NCI-H2107 (cell line): ENCODE data around the gene RBFOX2.
"Not testable (repeated sequence)": the region's sequence is repeated elsewhere in the genome, so short reads cannot be mapped to it uniquely, and the experiment has no call there.

ENCODE experiments used
- DNase-seq: peaks from one replicate; lab custom pipeline; 2025; lab: John Stamatoyannopoulos, UW

The RBFOX2 gene

DNA sequence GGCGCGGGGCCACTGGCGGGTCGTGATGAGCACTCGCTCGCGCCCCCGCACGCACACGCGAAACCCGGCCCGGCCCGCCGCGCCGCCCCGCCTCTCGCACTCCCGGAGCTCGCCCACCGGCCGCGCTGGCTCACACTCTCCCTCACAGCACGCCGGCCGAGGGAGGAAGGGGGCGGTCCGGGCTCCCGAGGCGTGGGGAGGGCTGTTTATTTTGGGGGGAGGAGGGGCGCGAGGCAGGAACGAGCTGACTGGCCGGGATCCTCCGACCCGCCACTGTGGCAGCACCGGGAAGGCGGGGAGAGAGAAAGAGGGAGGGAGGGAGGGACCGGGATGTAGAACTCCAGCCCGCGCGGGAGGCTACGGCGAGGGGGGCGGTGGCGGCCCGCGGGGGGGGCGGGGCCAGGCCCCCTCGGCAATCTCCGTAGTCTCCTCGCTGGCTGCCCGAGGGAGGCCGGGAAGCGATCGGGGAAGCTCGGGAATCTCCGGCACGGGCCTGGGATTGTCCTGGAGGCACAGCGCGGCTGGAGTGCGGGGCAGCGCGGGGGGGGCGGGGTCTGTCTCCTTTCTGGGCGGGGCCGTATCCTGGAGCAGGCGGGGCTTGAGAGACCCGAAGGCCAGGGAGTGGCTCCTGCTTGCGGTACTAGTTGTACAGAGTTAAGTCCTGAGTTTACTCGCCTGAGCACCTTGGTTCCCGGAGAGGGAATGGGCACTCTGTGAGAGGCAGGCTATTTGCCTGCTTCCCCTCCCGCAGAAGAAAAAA, at the start of gene RBFOX2:
Gene RBFOX2, minus strand, starts transcription at position 179 of the 760 bp plus-strand sequence. CDS start 399 bp downstream, outside the sequence.
- peak; percentile 79 for DNase-seq

- no peak for DNase-seq
These were observed 48.6 kb upstream of the RBFOX2 start for GRCh38 chr22:36077271-36077670.

DNA sequence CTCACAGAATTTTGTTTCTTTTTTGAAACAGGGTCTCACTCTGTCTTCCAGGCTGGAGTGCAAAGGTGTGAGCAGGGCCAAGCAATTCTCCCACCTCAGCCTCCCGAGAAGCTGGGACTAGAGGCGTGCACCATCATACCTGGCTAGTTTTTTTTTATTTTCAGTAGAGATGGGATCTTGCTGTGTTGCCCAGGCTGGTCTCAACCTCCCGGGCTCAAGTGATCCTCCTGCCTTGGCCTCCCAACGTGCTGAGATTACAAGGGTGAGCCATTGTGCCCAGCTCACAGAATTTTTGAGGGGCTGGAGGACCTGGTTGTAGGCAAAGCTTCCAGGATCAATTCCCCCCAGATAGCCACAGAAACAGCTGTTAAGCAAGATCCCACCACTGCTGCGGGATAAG, 47.1 kb upstream of the RBFOX2 start:
- DNase-seq, result no peak

GRCh38 chr22:36075230-36075629, 46.6 kb upstream of the RBFOX2 start:
- DNase-seq, result no peak

GRCh38 chr22:36073476-36073875, 44.9 kb upstream of the RBFOX2 start:
- DNase-seq, result no peak

DNA sequence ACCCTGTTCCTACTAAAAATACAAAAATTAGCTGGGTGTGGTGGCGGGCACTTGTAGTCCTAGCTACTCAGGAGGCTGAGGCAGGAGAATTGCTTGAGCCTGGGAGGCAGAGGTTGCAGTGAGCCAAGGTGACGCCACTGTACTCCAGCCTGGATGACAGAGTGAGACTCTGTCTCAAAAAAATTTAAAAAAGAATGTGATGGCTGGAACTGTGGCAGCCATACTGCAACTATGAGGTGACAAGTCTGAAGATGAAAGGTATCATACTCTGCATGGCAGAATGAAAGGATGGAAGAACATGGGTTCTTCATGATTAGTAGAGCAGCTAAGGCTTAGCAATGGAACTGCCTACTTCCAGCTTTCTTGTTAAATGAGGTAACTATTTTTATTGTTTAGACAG, 42.0 kb upstream of the RBFOX2 start:
- not testable (repeated sequence) for DNase-seq

DNA sequence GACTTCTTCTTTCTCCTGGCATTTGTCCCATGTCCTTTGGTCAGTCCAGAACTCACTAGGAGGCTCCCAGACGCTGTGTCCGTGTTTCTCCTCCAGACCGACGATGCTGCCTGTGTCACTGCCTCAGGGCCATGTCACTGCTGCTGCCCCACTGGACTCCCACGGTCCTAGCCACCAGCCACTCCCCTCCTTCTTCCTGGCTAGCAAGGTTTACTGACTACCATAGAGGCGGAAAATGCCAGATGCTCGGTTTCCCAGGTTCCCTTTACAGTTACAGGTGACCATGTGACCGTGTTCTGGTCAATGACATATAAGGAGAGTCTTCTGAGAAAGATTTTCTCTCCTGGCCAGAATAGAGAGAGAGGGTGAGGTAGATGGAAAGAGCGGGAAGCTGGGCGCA, 40.7 kb upstream of the RBFOX2 start:
- DNase-seq, result no peak

- no peak for DNase-seq
These were observed 40.2 kb upstream of the RBFOX2 start for GRCh38 chr22:36068776-36069344.

- no peak for DNase-seq
These were observed 38.6 kb upstream of the RBFOX2 start for GRCh38 chr22:36067235-36067558.

- peak; percentile 76 for DNase-seq
These were observed 37.3 kb upstream of the RBFOX2 start for GRCh38 chr22:36065775-36066544.

DNA sequence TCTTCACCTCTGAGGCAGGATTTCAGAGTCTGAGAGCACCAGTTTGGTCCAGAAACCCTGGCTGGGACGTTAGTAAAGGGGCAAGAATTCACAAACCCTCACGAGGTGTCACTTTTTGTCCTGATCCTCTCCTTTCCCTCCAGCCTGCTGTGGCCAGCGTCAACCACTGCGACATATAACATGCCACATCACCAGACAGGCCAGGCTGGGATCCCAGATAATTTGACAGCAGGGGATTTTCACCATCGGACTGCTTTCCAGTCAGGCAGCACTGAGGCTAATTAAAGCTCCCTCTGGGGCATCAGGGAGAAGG, 36.8 kb upstream of the RBFOX2 start:
- no peak for DNase-seq

GRCh38 chr22:36064358-36064757, 35.7 kb upstream of the RBFOX2 start:
- no peak for DNase-seq

- no peak for DNase-seq
These were observed 28.4 kb upstream of the RBFOX2 start for GRCh38 chr22:36056980-36057379.

- DNase-seq, result no peak
These were observed 27.0 kb upstream of the RBFOX2 start for GRCh38 chr22:36055376-36056295.

DNA sequence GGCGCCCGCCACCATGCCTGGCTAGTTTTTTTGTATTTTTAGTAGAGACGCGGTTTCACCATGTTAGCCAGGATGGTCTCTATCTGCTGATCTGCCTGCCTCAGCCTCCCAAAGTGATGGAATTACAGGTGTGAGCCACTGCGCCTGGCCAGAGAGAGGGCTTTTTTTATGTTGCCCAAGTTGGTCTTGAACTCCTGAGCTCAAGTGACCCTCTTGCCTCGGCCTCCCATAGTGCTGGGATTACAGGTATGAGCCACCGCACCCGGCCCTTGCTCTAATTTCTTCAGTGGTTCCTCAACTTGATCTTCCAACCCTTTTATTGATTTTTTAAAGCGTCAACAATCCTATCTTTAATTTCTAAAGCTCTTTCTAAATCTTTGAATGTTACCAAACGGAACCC, 25.8 kb upstream of the RBFOX2 start:
- DNase-seq, result not testable (repeated sequence)

GRCh38 chr22:36053242-36054147, 24.9 kb upstream of the RBFOX2 start:
- DNase-seq, result no peak

DNA sequence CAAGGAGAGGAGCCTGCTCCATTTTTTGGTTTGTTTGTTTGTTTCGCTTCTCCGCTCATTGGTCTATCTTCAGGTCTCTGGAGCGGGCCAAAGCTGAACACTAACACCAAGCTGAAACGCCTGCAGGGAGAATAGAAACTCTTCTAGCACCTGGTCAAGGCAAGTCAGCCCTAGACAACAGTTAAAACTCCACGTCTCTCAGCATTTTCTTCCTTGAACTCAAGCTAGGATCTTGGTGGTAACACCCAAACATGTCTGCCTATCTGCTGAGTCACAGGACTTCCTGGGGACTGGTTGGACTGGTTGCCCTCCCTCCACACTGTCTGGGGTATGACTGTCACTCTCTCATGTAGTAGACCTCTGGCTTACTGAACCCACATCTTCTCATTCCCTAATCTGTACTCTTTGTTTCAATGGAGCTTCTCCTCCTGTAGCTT, 23.9 kb upstream of the RBFOX2 start:
- DNase-seq, result no peak

GRCh38 chr22:36049678-36049997, 21.0 kb upstream of the RBFOX2 start:
- no peak for DNase-seq

DNA sequence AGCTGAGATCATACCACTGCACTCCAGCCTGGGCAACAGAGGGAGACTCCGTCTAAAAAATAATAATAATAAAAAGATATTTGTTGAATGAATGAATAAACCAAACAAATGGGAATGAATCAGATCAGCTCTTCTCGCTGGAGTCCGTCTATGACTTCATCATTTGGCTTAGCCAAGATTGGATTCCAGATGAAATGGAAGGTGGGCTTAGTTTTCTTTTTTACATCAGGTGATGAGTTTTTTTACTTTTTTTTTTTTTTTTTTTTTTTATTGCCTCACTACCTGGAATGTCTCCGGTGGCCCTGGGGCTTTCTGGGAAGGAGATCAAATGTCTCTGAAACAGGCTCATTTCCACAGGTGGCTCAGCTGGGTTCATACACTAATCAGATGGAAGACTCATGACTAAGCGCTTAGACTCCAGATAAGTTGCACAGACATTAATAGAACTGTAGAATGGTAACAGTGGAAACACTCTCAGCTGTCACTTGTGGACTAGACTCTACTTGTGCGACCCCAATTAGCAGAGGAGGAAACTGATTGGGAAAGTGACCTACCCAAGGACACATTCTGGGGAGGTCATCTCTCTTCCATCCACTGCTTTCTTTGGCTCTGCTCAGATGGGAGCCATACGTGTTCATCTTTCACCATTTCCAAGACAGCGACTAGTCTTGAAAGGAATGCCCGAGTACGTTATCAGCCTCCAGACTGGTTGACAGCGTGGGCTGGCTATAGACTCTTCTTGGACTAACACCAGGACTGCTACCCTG, 20.5 kb upstream of the RBFOX2 start:
- no peak for DNase-seq

- DNase-seq, result not testable (repeated sequence)
These were observed 15.9 kb upstream of the RBFOX2 start for GRCh38 chr22:36044517-36044916.

- no peak for DNase-seq
These were observed 13.6 kb upstream of the RBFOX2 start for GRCh38 chr22:36042240-36042639.
